Measurements from ENCODE around the gene PLEKHA5. TPM values are rescaled to one million over a fixed set of nuclear protein-coding genes. Genes with fewer than 3 reads are reported as not detected.

Gene PLEKHA5
- total RNA-seq, 4 donors from 2014 or later = 26.9 to 78.0 (median 39.6) TPM

DNA sequence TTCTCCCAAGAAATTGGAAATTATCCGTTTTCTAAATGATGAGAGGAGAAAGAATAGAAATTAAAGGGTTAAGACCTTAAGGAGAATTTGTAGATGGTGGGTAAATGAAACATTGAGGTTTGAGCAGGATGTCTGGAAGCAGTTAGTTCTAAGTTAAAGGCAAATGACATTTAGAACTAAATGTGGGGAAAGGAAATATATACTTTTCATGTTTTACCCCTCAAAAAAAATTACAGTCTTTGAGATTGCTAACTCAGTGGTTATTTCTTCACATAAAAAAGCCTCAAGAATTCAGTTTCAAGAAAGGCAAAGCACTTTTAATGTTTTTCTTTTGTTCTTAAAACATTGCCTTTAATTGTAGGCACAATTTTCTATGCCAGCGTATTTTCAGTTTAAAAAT, 114.0 kb downstream of the PLEKHA5 start:
- no peak for TF ChIP-seq POLR2AphosphoS5 (IDR thresholded peaks at IDR 0.05)
- TF ChIP-seq, protein P1, sequence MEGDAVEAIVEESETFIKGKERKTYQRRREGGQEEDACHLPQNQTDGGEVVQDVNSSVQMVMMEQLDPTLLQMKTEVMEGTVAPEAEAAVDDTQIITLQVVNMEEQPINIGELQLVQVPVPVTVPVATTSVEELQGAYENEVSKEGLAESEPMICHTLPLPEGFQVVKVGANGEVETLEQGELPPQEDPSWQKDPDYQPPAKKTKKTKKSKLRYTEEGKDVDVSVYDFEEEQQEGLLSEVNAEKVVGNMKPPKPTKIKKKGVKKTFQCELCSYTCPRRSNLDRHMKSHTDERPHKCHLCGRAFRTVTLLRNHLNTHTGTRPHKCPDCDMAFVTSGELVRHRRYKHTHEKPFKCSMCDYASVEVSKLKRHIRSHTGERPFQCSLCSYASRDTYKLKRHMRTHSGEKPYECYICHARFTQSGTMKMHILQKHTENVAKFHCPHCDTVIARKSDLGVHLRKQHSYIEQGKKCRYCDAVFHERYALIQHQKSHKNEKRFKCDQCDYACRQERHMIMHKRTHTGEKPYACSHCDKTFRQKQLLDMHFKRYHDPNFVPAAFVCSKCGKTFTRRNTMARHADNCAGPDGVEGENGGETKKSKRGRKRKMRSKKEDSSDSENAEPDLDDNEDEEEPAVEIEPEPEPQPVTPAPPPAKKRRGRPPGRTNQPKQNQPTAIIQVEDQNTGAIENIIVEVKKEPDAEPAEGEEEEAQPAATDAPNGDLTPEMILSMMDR (IDR thresholded peaks at IDR 0.05) = no peak
- TF ChIP-seq POLR2A (IDR thresholded peaks at IDR 0.05) = no peak
- no peak for TF ChIP-seq EP300 (IDR thresholded peaks at IDR 0.05; ENCODE audit: low read depth)
- Histone ChIP-seq H3K27me3 (no peaks in the 10 kb centered on the region), H3K9me3 (no peaks in the 10 kb centered on the region), H3K4me3 (no peak overlapping the region), H3K27ac (no peak overlapping the region), H3K36me3 (no peaks in the 10 kb centered on the region), H3K4me1 (peaks cover 0 to 7% (median 3%) of the 10 kb centered on the region in 4 donors)
- in situ Hi-C loops (cut with MboI; ENCODE audit: low pct_ligation_motif_present in 1 of 4, low pct_unique_long_range_greater_than_20kb in 1 of 4, low sequenced_read_pairs in 3 of 4) = no loop called here
- DNase-seq = no peak
- intact Hi-C loops (cut with DNase I; ENCODE audit: low total_unique reads) = no loop called here
- 62 to 73% methylated on average over 2 of the region's 2 CpGs for WGBS, 2 donors (ENCODE audit: low coverage in 1 of 2)

DNA sequence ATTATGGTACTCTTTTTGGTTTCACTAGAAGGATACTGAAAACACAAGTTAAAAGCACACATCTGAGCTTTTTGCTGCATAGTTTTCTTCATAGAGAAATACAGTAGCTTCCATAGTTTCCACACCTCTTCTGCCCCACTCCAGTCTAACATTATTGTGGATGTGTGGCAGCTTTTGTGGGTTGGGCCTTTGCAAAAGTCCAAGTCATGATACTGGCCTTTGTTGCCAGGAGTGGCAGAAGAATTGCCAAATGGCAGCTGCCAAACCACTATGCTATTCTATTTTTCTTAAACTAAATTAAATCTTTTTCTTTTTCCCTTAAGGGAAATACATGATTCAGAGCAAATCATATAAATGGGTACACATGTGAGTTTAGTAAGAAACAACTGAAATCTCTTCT, 114.8 kb downstream of the PLEKHA5 start:
- peaks cover 0 to 7% (median 3%) of the 10 kb centered on the region in 4 donors for H3K4me1 ChIP-seq
- no peaks in the 10 kb centered on the region for H3K27me3 ChIP-seq
- H3K9me3 ChIP-seq = no peaks in the 10 kb centered on the region
- H3K36me3 ChIP-seq = no peaks in the 10 kb centered on the region
- TF ChIP-seq POLR2A (IDR thresholded peaks at IDR 0.05) = no peak
- TF ChIP-seq, protein P1 (IDR thresholded peaks at IDR 0.05) = no peak
- no peak for TF ChIP-seq EP300 (IDR thresholded peaks at IDR 0.05; ENCODE audit: low read depth)
- no peak for TF ChIP-seq POLR2AphosphoS5 (IDR thresholded peaks at IDR 0.05)
- in situ Hi-C loops (cut with MboI; ENCODE audit: low pct_ligation_motif_present in 1 of 4, low pct_unique_long_range_greater_than_20kb in 1 of 4, low sequenced_read_pairs in 3 of 4) (no loop called here), intact Hi-C loops (cut with DNase I; ENCODE audit: low total_unique reads) (no loop called here)
- DNase-seq = no peak
- H3K4me3 ChIP-seq = no peak overlapping the region
- H3K27ac ChIP-seq = no peak overlapping the region

DNA sequence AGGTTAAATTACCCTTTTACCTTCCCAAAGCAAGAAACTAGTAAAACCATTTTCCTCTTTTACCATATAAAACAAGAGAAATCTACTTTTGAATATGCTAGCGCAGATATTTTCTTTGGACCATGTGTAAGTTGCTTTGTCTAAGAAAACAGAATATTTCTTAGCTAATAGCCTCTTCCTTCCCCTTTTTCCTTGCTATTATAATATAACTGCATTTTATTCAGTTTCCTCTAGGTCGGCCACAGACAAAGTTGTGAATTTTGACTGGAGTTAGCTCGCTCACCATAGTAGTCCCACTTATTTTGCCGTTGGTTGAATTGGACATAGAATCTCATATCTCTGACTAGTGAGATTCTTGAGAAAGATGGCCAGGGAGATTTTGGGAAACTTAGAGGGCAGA, 115.6 kb downstream of the PLEKHA5 start:
- Histone ChIP-seq H3K27ac (no peak overlapping the region), H3K9me3 (no peaks in the 10 kb centered on the region), H3K4me1 (peaks cover 0 to 7% (median 3%) of the 10 kb centered on the region in 4 donors), H3K36me3 (no peaks in the 10 kb centered on the region), H3K4me3 (no peak overlapping the region), H3K27me3 (no peaks in the 10 kb centered on the region)
- 82 to 92% methylated on average over 4 of the region's 4 CpGs for WGBS, 2 donors (ENCODE audit: low coverage in 1 of 2)
- no peak for DNase-seq
- in situ Hi-C loops (cut with MboI; ENCODE audit: low pct_ligation_motif_present in 1 of 4, low pct_unique_long_range_greater_than_20kb in 1 of 4, low sequenced_read_pairs in 3 of 4) (no loop called here), intact Hi-C loops (cut with DNase I; ENCODE audit: low total_unique reads) (no loop called here)
- TF ChIP-seq, protein P1 (IDR thresholded peaks at IDR 0.05) = no peak
- TF ChIP-seq EP300 (IDR thresholded peaks at IDR 0.05; ENCODE audit: low read depth) = no peak
- TF ChIP-seq POLR2AphosphoS5 (IDR thresholded peaks at IDR 0.05) = no peak
- no peak for TF ChIP-seq POLR2A (IDR thresholded peaks at IDR 0.05)

DNA sequence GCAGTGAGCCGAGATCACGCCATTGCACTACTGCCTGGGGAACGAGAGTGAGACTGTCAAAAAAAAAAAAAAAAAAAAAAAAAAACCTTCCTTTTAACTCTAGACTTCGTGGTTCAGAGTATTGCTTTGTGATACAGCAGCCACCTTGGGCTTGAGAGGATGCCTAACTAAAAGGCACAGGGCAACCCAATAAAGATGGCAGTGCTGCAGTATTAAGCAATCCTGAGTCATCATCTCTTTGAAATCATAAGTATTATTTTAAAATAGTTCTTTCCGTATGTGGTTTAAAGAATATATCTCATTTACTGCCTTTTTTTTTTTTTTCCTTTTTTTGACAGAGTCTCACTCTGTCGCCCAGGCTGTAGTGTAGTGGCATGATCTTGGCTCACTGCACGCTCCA, 116.1 kb downstream of the PLEKHA5 start:
- in situ Hi-C loops (cut with MboI; ENCODE audit: low pct_ligation_motif_present in 1 of 4, low pct_unique_long_range_greater_than_20kb in 1 of 4, low sequenced_read_pairs in 3 of 4) = no loop called here
- H3K27me3 ChIP-seq = no peaks in the 10 kb centered on the region
- intact Hi-C loops (cut with DNase I; ENCODE audit: low total_unique reads) = no loop called here
- no peak overlapping the region for H3K27ac ChIP-seq
- TF ChIP-seq POLR2A (IDR thresholded peaks at IDR 0.05) = no peak
- TF ChIP-seq, protein P1 (IDR thresholded peaks at IDR 0.05) = no peak
- TF ChIP-seq POLR2AphosphoS5 (IDR thresholded peaks at IDR 0.05) = no peak
- TF ChIP-seq EP300 (IDR thresholded peaks at IDR 0.05; ENCODE audit: low read depth) = no peak
- H3K36me3 ChIP-seq = no peaks in the 10 kb centered on the region
- H3K9me3 ChIP-seq = no peaks in the 10 kb centered on the region
- 85 to 90% methylated on average over 3 to 7 of the region's 7 CpGs for WGBS, 2 donors (ENCODE audit: low coverage in 1 of 2)
- H3K4me1 ChIP-seq = peaks cover 0 to 7% (median 3%) of the 10 kb centered on the region in 4 donors
- no peak for DNase-seq
- H3K4me3 ChIP-seq = no peak overlapping the region
